ENCODE measurements around the gene SYTL3. TPM values are rescaled to one million over a fixed set of nuclear protein-coding genes. Genes with fewer than 3 reads are reported as not detected.

SYTL3 gene
- total RNA-seq, 1 experiment from 2014 or later, result 1.8 TPM

- H3K4me2 ChIP-seq (ENCODE audit: low read length), result no peak overlapping the region
- intact Hi-C loops (cut with micrococcal nuclease), result no loop called here
- H3K9me2 ChIP-seq (replicated peaks; ENCODE audit: low read length), result no peaks in the 10 kb centered on the region
- ATAC-seq (no peak), DNase-seq (no peak)
- no peak overlapping the region for H3K27ac ChIP-seq (ENCODE audit: low read length)
- H3K4me3 ChIP-seq (ENCODE audit: low read length), result no peak overlapping the region
- no peak overlapping the region for H3K9ac ChIP-seq (ENCODE audit: low read length)
- no peaks in the 10 kb centered on the region for H3K9me3 ChIP-seq (ENCODE audit: low read length)
- no TSS peak for BruUV-seq (replicated peaks)
- H2AFZ ChIP-seq (ENCODE audit: low read length), result no peak overlapping the region
- no peak for TF ChIP-seq EZH2phosphoT487 (IDR thresholded peaks at IDR 0.05; ENCODE audit: borderline replicate concordance, low read length)
- TF ChIP-seq, protein P1, sequence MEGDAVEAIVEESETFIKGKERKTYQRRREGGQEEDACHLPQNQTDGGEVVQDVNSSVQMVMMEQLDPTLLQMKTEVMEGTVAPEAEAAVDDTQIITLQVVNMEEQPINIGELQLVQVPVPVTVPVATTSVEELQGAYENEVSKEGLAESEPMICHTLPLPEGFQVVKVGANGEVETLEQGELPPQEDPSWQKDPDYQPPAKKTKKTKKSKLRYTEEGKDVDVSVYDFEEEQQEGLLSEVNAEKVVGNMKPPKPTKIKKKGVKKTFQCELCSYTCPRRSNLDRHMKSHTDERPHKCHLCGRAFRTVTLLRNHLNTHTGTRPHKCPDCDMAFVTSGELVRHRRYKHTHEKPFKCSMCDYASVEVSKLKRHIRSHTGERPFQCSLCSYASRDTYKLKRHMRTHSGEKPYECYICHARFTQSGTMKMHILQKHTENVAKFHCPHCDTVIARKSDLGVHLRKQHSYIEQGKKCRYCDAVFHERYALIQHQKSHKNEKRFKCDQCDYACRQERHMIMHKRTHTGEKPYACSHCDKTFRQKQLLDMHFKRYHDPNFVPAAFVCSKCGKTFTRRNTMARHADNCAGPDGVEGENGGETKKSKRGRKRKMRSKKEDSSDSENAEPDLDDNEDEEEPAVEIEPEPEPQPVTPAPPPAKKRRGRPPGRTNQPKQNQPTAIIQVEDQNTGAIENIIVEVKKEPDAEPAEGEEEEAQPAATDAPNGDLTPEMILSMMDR (conservative IDR thresholded peaks at IDR 0.05; ENCODE audit: low read depth, low read length), result no peak
- no peak for TF ChIP-seq EZH2 (IDR thresholded peaks at IDR 0.05; ENCODE audit: low read length, unreplicated experiment)
- H3K79me2 ChIP-seq (ENCODE audit: low read length), result no peaks in the 10 kb centered on the region
- no peaks in the 10 kb centered on the region for H3K4me1 ChIP-seq (ENCODE audit: insufficient read depth, low read length)
- CTCF ChIA-PET, result no interaction called here
- no peaks in the 10 kb centered on the region for H3K36me3 ChIP-seq (ENCODE audit: low read depth, low read length)
- no peaks in the 10 kb centered on the region for H4K20me1 ChIP-seq (ENCODE audit: low read length)
- POLR2A ChIA-PET (ENCODE audit: unreplicated experiment), result no interaction called here
- H3F3A ChIP-seq (ENCODE audit: low read length, unreplicated experiment), result no peaks in the 10 kb centered on the region
- no peaks in the 10 kb centered on the region for H3K27me3 ChIP-seq (ENCODE audit: low read length)
Observed at GRCh38 chr6:158756977-158757752, 107.3 kb downstream of the SYTL3 start.

DNA sequence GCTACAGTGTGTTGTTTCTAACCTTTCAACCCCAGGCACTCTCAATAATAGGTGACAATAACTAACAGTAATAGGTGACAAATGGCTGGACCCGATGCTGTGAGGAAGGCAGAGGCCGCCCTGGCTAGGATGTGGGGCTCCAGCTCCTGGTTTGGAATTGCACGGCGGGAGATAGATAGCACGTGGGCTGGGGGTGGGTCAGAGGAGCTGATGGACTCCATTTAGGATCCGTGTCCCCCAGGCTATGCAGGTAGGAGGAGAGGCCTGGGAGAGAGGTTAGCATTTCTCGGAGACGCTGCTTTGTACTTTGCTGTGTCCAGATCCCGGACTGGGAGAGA is 107.9 kb downstream of the SYTL3 start:
- POLR2A ChIA-PET (ENCODE audit: unreplicated experiment), result no interaction called here
- intact Hi-C loops (cut with micrococcal nuclease), result no loop called here
- no peak for ATAC-seq

GRCh38 chr6:158758451-158758860 is 108.6 kb downstream of the SYTL3 start:
- POLR2A ChIA-PET (ENCODE audit: unreplicated experiment), result no interaction called here
- no peaks in the 10 kb centered on the region for H3F3A ChIP-seq (ENCODE audit: low read length, unreplicated experiment)
- no peaks in the 10 kb centered on the region for H3K9me2 ChIP-seq (replicated peaks; ENCODE audit: low read length)
- TF ChIP-seq EZH2phosphoT487 (IDR thresholded peaks at IDR 0.05; ENCODE audit: borderline replicate concordance, low read length) (no peak), EZH2 (IDR thresholded peaks at IDR 0.05; ENCODE audit: low read length, unreplicated experiment) (no peak)
- TF ChIP-seq, protein P1 (conservative IDR thresholded peaks at IDR 0.05; ENCODE audit: low read depth, low read length), result no peak
- BruUV-seq (replicated peaks), result no TSS peak
- H3K9me3 ChIP-seq (ENCODE audit: low read length), result no peaks in the 10 kb centered on the region
- no peaks in the 10 kb centered on the region for H3K27me3 ChIP-seq (ENCODE audit: low read length)
- H3K79me2 ChIP-seq (ENCODE audit: low read length), result no peaks in the 10 kb centered on the region
- H3K4me1 ChIP-seq (ENCODE audit: insufficient read depth, low read length), result no peaks in the 10 kb centered on the region
- intact Hi-C loops (cut with micrococcal nuclease), result no loop called here
- no peak overlapping the region for H3K4me2 ChIP-seq (ENCODE audit: low read length)
- H3K4me3 ChIP-seq (ENCODE audit: low read length), result no peak overlapping the region
- no peaks in the 10 kb centered on the region for H4K20me1 ChIP-seq (ENCODE audit: low read length)
- CTCF ChIA-PET, result no interaction called here
- no peak overlapping the region for H3K9ac ChIP-seq (ENCODE audit: low read length)
- ATAC-seq (no peak), DNase-seq (no peak)
- H2AFZ ChIP-seq (ENCODE audit: low read length), result no peak overlapping the region
- no peaks in the 10 kb centered on the region for H3K36me3 ChIP-seq (ENCODE audit: low read depth, low read length)
- no peak overlapping the region for H3K27ac ChIP-seq (ENCODE audit: low read length)

More for the DNA sequence above, 107.9 kb downstream of the SYTL3 start:
- Histone ChIP-seq H3K27me3 (ENCODE audit: low read length) (no peaks in the 10 kb centered on the region), H3K9ac (ENCODE audit: low read length) (no peak overlapping the region), H3F3A (ENCODE audit: low read length, unreplicated experiment) (no peaks in the 10 kb centered on the region), H4K20me1 (ENCODE audit: low read length) (no peaks in the 10 kb centered on the region), H3K4me1 (ENCODE audit: insufficient read depth, low read length) (no peaks in the 10 kb centered on the region), H3K9me3 (ENCODE audit: low read length) (no peaks in the 10 kb centered on the region), H3K4me2 (ENCODE audit: low read length) (no peak overlapping the region), H3K27ac (ENCODE audit: low read length) (no peak overlapping the region), H3K36me3 (ENCODE audit: low read depth, low read length) (no peaks in the 10 kb centered on the region), H3K9me2 (replicated peaks; ENCODE audit: low read length) (no peaks in the 10 kb centered on the region), H3K79me2 (ENCODE audit: low read length) (no peaks in the 10 kb centered on the region), H2AFZ (ENCODE audit: low read length) (no peak overlapping the region), H3K4me3 (ENCODE audit: low read length) (no peak overlapping the region)
- CTCF ChIA-PET, result no interaction called here
- DNase-seq, result no peak
- TF ChIP-seq, protein P1 (conservative IDR thresholded peaks at IDR 0.05; ENCODE audit: low read depth, low read length), result no peak
- TF ChIP-seq EZH2phosphoT487 (IDR thresholded peaks at IDR 0.05; ENCODE audit: borderline replicate concordance, low read length), result no peak
- no peak for TF ChIP-seq EZH2 (IDR thresholded peaks at IDR 0.05; ENCODE audit: low read length, unreplicated experiment)
- BruUV-seq (replicated peaks), result no TSS peak

All from PC-3 (cell line).